GDM1 (cell line): ENCODE measurements around the gene RTN4RL1.
"Not testable (repeated sequence)": the region's sequence is repeated elsewhere in the genome, so short reads cannot be mapped to it uniquely, and the experiment has no call there.

Experiments
- DNase-seq: peaks from one replicate; lab custom pipeline; 2025; lab: John Stamatoyannopoulos, UW

RTN4RL1 gene

GRCh38 chr17:2003525-2003924 lies 21.6 kb downstream of the RTN4RL1 start:
- no peak for DNase-seq

DNA sequence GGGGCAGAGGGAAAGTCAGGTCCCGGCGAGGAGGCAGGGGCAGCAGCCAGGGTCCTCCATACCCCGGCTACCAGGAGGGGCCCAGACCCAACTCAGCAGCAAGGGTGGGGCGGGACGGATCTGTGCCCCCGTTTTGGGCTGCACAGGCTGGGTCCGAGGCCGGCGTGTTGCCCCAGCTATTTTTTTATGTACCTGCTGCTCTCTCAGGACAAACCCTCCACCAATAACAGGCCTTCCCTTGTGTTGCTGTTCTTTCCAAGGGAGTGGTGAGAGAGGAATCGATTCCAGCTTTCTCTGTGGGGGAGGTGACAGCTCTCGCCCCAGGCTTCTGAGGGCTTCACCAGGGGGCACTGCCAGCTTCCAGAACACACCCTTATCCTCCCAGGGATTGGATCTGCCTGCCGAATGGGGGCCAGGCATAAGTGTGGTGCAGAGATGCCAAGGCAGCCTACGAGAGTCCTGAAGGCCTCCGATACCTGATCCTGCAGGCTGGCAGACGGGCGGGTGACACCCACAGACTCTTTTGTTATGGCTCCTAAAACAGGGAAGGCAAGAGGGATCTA lies 22.3 kb downstream of the RTN4RL1 start:
- DNase-seq, result no peak

GRCh38 chr17:1999557-2000251 lies 25.4 kb downstream of the RTN4RL1 start:
- peak; percentile 19 for DNase-seq

DNA sequence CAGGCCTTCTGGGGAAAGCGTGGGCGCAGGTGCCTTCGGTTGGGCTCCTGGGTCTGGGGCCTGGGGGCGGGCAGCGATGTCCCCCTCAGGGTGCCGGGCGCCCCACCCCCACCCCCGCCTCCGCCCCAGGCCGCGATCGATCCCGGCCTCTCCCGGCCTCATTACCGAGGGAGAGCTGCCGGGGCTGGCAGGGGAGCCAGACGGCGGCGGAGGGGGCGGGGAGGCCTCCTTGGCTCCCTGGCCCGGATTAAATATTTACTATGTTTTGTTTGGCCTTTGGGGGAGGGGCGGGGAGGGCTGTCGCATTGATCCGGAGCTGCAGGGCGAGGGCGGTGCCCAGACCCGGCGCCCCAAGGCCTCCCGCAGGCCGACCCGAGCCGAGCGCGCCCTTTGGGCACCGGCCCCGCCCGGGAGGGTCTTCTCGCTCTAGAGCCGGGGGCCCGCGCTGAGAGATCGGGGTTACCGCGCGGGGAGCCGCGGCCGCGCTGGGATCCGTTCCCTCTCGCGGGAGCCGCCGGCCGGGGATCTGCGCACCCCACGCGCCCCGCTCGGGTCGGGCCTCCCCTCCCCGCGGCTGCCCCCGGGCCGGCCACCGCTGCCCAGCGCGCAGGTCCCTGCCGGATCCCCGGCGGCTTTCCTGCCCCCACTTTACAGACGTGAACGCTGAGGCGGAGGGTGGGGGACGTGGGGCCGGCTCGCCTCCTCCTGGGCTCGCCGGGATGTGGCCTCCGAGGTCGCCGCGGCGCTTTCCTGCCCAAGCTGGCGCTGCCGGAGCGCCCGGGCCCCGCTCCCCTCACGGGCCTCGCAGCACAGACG lies 27.0 kb downstream of the RTN4RL1 start:
- no peak for DNase-seq

- DNase-seq, result no peak
Observed at GRCh38 chr17:1997289-1997926, 27.7 kb downstream of the RTN4RL1 start.

DNA sequence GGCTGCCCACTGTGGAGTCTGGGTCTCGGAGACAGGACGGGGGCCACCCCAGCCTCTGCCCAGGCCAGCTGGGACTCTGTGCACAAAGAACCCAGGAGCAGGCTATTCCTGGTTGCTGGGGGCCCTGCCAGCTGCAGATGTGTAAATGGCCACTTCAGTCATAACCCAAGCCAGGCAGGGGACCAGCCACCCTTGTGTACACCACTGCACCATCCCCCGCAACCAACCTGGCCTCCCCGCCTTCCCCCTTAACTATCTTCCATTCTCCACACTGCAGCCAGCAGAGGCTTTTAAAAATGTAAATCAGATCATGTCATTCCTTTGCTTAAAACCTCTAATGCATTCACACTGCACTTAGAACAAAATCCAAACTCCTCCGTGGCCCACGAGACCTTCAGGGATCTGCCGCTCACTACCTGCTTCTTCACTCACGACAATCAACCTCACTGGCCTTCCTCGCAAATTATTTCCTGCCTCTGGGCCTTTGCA lies 28.3 kb downstream of the RTN4RL1 start:
- no peak for DNase-seq

GRCh38 chr17:1995907-1996799 lies 29.0 kb downstream of the RTN4RL1 start:
- no peak for DNase-seq

GRCh38 chr17:1995321-1995892 lies 29.7 kb downstream of the RTN4RL1 start:
- DNase-seq, result no peak

DNA sequence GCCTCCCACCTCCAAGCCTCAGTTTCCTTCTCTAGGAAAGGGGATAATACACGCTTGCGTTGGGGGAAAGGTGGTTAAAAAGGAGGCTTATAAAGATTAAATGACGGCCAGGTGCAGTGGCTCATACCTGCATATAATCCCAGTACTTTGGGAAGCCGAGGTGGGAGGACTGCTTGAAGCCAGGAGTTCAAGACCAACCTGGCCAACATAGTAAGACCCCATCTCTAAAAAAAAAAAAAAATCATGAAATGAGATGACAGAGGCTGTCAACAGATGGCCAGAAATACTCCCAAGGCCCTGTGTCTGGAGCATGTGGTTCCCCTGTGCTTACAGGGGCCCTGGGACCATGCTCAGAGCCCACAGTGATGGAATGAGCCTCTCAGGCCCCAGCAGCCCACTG lies 30.4 kb downstream of the RTN4RL1 start:
- DNase-seq, result no peak

- no peak for DNase-seq
Observed at GRCh38 chr17:1992541-1992940, 32.6 kb downstream of the RTN4RL1 start.

- no peak for DNase-seq
Observed at GRCh38 chr17:1989135-1989534, 36.0 kb downstream of the RTN4RL1 start.

- DNase-seq, result no peak
Observed at GRCh38 chr17:1986783-1987451, 38.2 kb downstream of the RTN4RL1 start.

DNA sequence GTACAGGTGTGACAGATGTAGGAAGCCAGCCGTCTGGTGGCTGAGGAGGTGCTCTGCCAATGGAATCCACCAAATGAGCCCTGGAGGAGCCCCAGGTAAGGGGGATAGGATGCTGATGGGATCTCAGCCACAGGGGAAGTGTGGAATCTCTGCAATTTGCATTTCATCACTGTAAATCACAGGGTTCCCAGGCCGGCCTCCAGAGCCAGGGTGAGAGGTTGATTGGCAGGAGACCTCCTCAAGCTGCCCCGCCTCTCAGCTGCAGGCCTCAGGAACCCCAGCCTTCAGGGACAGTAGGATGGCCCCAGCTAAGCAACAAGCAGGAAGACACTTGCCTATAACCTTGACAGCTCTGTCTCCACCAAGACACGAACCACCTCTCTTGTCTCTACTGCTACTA lies 39.4 kb downstream of the RTN4RL1 start:
- DNase-seq, result no peak

DNA sequence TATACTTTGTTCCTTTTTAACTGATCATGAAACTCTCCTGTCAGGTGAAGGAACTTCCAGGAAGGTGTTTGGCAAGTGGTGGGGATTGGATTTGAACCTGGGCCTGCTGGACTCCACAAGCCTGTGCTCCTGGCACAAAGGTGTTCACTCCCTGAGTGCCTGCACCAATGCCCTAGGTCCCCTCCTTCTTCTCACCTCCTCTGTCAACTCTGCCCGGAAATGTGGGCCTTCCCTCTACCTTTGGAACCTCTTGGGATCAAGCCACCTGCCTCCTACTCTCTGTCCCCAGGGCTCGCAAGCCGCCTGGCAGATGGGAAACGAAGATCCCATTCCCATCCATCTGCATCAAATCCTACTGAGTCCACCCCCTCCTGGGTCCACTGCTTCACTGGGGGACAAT lies 40.0 kb downstream of the RTN4RL1 start:
- no peak for DNase-seq

DNA sequence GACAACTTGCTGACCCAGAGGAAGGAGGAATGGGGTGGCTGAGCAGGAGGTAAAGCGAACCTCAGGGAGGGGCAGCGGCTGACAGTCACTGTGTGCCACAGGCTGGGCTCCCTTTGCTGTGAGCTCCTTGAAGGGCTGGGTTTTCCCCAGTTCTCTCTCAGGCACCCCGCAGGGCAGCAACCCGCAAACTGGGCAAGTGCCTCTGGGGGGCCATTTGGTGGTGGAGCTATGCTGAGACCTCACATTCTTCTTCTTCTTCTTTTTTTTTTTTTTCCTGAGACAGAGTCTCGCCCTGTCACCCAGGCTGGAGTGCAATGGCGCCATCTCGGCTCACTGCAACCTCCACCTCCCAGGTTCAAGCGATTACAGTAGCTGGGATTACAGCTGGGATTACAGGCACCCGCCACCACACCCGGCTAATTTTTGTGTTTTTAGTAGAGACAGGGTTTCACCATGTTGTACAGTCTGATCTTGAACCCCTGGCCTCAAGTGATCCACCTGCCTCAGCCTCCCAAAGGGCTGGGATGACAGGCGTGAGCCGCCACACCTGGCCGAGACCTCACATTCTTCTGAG lies 42.3 kb downstream of the RTN4RL1 start:
- not testable (repeated sequence) for DNase-seq

- no peak for DNase-seq
Observed at GRCh38 chr17:1980665-1981250, 44.4 kb downstream of the RTN4RL1 start.

- no peak for DNase-seq
Observed at GRCh38 chr17:1979182-1979985, 45.8 kb downstream of the RTN4RL1 start.

DNA sequence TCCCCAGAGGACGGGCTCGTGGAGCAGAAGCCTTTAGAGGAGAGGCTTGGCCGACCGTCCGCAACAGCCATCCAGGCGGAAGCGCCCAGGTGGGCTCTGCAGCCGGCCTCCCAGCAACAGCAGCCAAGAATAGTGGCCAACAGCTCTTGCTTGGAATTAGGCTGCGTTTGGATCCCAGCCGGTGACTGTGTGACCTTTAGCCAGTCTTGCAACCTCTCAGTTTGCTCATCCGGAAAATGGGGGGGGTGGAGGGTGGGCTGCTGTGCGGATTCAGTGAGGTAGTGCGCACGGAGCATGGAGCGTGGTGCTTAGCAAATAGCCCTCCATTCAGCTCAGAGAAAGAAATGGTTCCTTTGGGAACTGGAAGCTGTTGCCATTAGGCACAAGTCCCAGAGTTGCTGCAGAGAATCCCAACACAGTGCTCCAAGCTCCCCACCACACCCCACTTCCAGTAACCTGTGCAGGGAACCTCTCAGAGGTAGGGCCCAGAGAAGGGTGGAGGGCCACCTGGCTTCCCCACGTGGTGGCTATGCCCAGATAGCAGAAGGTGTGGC lies 46.7 kb downstream of the RTN4RL1 start:
- DNase-seq, result no peak
